ENCODE measurements around the gene MZB1.
A peak's percentile ranks its signal among the peaks of the same experiment; 100 is the strongest.

The MZB1 gene

DNA sequence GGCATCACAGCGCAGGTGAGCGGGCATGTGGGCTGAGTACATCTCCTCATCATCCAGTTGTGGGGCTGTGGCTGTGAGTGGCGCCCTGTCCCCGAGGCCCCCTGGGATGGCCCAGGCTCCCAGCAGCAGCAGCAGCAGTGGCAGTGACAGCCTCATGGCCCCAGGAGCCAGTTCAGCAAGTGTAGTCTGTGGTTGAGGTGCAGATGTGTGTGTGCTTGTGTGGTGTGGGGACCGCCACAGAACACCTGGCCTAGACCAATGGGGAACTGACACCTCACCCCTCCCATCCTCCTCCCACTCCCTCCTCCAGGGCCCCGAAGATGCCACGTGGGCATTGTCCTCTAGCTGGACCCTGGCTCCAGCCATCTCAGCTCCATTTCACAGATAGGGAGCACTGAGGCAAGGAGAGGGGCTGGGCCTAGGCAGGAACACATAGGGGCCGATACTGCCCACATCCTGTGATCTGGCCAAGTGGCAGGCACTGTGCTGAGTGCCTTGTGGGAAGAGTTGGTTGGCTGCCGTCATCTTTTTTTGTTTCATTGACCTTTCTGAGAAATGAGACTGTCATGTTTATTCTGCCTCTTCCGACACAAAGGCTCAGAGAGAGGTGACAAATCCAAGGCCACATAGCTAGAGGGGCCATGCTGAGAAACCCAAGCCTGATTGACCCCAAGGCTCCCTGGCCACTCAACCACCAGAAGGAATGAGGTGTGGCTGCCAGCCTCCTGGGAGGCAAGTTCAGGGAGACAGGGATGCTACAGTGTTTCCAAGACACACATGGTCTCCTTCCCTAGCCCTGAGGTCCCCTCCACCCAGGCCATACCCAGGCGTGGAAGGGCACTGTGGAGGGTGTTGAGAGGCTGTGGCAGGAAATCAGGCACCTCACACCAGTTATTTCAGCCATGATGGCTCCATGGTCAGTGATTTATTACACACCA is at the start of gene MZB1:
Gene MZB1, minus strand, starts transcription at position 213 of the 938 bp plus-strand sequence. Its CDS starts 57 bp downstream, at position 156.
- no peak for DNase-seq (ENCODE audit: low spot score)

- DNase-seq (ENCODE audit: low spot score): peak; percentile 83
Observed at GRCh38 chr5:139439013-139439903, 49.5 kb upstream of the MZB1 start, which contains the start of gene DNAJC18. Gene DNAJC18 (minus strand): TSS chr5:139439525. CDS start chr5:139439445, 80 bp downstream.

DNA sequence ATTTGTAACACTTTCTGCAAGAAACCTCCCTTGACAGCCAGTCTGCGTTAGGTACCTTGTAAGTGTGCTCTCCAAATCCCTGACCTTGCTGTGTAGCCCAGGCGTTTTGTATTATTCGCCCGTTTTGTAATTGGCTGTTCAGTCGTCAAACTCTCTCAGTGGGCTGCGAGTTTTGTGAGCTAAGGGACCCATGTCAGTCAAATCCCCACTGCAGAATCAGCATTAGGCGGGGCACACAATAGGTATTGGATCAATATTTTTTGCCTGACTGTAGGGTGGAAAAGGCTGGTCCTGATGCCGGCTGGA is 48.9 kb upstream of the MZB1 start:
- no peak for DNase-seq (ENCODE audit: low spot score)

DNA sequence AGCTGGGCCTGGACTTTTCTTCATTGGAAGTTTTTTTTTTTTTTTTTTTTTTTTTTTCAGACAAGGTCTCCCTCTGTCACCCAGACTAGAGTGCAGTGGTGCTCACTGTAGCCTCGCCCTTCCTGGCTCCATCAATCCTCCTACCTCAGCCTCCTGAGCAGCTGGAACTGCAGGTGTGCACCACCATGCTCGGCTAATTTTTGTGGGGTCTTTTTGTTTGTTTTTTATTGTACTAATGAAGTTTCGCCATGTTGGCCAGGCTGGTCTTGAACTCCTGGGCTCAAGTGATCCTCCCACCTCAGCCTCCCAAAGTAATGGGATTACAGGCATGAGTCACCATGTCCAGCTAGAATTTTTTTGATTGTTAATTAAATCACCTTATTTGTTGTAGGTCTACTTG is 46.0 kb upstream of the MZB1 start:
- DNase-seq (ENCODE audit: low spot score): no peak

DNA sequence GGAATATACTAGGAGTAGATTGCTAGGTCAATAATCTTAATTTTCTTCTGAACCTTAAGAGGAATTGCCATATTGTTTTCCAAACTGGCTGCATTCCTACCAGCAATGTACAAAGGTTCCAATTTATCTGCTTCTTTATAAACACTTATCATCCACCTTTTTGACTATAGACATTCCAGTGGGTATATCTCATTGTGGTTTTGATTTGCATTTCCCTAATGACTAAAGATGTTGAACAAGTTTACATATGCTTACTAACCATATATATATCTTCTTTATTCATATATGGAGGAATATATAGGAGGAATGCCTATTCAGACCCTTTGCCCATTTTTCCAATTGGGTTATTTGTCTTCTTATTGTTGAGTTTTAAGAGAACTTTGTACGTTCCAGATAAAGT is 42.0 kb upstream of the MZB1 start:
- DNase-seq (ENCODE audit: low spot score): no peak

DNA sequence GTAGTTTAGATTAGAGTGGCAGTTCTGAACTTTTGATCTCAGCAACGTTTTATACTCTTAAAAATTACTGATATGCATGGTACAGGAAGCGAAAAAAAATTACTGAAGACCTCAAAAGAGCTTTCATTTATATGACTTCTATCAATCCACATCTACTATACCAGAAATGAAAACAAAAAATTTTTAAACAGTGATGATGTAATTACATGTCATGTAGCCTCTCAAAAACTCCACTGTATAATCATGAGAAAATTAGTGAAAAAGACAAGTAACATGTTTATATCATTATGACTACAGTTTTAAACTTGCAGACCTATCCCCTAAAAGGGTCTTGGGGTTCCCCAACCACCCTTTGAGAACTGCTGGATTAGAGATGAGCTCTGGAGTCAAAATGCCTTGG is 40.3 kb upstream of the MZB1 start:
- DNase-seq (ENCODE audit: low spot score): no peak

GRCh38 chr5:139426203-139426885 is 36.6 kb upstream of the MZB1 start:
- no peak for DNase-seq (ENCODE audit: low spot score)

DNA sequence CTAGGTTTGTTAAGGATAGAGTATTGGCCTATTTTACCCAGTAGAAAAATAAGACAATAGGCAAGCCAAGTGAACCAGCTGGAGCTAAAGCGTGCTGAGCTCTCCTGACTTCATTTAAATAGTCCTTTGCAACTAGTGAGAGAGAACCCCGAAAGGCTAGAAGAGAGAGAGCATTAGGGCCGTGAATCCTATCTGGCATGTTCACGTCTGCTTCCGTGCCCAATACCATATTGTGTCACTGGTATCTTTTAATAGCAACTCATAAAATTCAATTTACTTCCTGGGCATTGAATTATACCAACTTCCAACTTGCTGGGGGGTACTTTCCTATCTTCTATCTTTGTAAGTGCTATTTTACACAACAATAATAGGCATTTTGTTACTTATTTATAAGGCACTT is 35.8 kb upstream of the MZB1 start:
- no peak for DNase-seq (ENCODE audit: low spot score)

- peak; percentile 68 for DNase-seq (ENCODE audit: low spot score)
Observed at GRCh38 chr5:139422307-139422893, 32.7 kb upstream of the MZB1 start.

GRCh38 chr5:139419226-139420192 is 29.8 kb upstream of the MZB1 start:
- DNase-seq (ENCODE audit: low spot score): no peak

- no peak for DNase-seq (ENCODE audit: low spot score)
Observed at GRCh38 chr5:139418793-139419192, 29.1 kb upstream of the MZB1 start.

- no peak for DNase-seq (ENCODE audit: low spot score)
Observed at GRCh38 chr5:139417214-139417613, 27.5 kb upstream of the MZB1 start.

DNA sequence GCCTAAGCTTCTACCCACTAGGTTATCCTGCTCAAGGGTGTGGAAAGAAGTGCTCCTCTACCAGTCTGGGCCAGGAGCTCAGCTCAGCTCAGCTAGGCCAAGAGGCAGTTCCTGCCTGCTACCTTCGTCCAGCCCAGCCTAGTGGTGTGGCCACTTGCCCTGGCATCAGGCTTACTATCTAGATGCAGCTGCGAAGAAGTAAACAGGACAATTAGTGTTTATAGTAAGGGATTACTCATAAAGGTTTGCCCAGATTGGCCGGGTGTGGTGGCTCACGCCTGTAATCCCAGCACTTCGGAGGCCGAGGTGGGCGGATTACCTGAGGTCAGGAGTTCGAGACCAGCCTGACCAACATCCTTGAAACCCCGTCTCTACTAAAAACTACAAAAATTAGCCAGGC is 26.9 kb upstream of the MZB1 start:
- no peak for DNase-seq (ENCODE audit: low spot score)

- no peak for DNase-seq (ENCODE audit: low spot score)
Observed at GRCh38 chr5:139415869-139416268, 26.2 kb upstream of the MZB1 start.

DNA sequence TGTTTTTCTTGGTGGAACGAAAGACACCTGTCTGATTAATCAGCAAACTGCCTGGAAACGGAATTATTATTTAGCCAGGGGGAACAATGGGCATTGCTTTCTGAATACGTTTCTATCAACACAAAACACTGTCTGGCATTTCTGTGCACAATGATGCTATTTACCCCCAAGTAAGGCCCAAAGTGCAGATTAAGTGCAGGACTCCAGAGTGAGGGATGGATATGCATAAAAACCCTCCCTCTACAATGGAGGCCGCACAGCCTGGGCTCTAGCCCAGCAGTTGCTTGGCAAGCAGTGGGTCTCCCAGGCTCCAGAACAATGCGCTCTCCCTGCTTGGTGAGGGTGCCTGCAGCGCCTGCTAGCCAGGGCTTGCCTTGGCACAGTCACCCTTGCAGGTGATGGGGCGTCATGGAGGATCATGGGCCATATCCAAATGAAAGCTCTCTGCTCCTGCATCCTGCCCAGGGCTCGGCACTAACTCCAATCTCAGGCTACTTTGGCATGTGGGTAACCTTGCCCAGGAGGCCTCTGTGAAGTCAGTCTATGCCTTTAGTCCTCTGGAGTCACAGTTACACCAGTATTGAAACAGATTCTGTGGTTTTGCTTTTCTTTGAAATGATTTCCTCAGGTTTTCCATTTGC is 25.6 kb upstream of the MZB1 start:
- DNase-seq (ENCODE audit: low spot score): no peak

DNA sequence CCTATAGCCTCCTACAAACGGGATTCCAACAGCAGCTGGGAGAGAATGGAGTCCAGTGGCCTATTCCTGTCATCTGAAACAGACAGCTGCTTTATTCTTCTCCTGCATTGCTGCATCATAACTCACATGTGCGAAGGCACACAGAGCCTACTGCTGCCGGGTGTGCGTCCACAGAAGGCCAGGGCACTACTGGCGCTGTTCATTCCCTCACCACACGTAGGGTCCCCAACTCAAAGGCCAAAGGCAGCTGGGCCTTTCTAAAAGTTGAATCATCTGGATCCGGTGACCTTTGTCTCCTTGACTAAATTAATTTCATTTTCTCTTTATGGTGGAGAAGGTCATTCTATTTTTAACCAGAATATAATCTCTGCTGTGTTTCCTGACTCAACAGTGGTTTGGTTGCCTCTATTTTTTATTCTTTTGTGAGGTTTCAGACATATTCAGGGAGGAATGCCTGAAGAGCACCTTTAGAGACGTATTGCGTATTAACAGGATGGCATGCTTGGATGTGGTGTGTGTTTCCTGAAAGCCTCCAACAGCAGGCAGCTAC is 24.9 kb upstream of the MZB1 start:
- DNase-seq (ENCODE audit: low spot score): no peak

GRCh38 chr5:139413963-139414362 is 24.2 kb upstream of the MZB1 start:
- DNase-seq (ENCODE audit: low spot score): no peak

GRCh38 chr5:139413153-139413552 is 23.4 kb upstream of the MZB1 start:
- no peak for DNase-seq (ENCODE audit: low spot score)

GRCh38 chr5:139410993-139411828 is 21.5 kb upstream of the MZB1 start:
- DNase-seq (ENCODE audit: low spot score): no peak

Data from hematopoietic multipotent progenitor cell treated with erythropoietin and hydrocortisone succinate and interleukin-3 and kit ligand, for 17 days (in vitro differentiated cells).